Liver (tissue), 3 donors: ENCODE data around the gene PCNX3.

Experiments used
- GABPA ChIP-seq, 2 donors: IDR thresholded peaks in 1 of 2; conservative IDR thresholded peaks in 1 of 2; 2 replicates each; pipeline ENCODE4 v1.6.1; 2016; ENCODE audit warnings: antibody characterized with exemption in 2 of 2, mild to moderate bottlenecking in 1 of 2, moderate library complexity in 1 of 2
- HNF4G ChIP-seq: IDR thresholded peaks from 2 replicates; pipeline ENCODE4 v1.6.1; 2016; ENCODE audit warnings: antibody characterized with exemption
- RAD21 ChIP-seq, 2 donors: IDR thresholded peaks; 2 replicates each; pipeline ENCODE4 v1.6.1; 2016; ENCODE audit warnings: antibody characterized with exemption in 2 of 2, mild to moderate bottlenecking in 2 of 2
- REST ChIP-seq: IDR thresholded peaks from 2 replicates; pipeline ENCODE4 v1.6.1; 2016; ENCODE audit warnings: antibody characterized with exemption, mild to moderate bottlenecking
- TAF1 ChIP-seq: conservative IDR thresholded peaks from 2 replicates; pipeline ENCODE4 v1.6.1; 2016; ENCODE audit warnings: antibody characterized with exemption, mild to moderate bottlenecking
- YY1 ChIP-seq: IDR thresholded peaks from 2 replicates; pipeline ENCODE4 v1.6.1; 2016; ENCODE audit warnings: antibody characterized with exemption, mild to moderate bottlenecking
- TF ChIP-seq, protein P1 (sequence below): fragments of 150-350 bp; IDR thresholded peaks from 2 replicates; pipeline ENCODE4 v1.5.1; 2017; ENCODE audit warnings: improper control_type of control experiment, low read depth, low read length; ENCODE audit not compliant: missing input control
- TF ChIP-seq, protein P2 (sequence below): IDR thresholded peaks from 2 replicates; pipeline ENCODE4 v1.6.1; 2016; ENCODE audit warnings: antibody characterized with exemption
- donor health status: healthy.
- donor health status: healthy.

- TF ChIP-seq, protein P1, sequence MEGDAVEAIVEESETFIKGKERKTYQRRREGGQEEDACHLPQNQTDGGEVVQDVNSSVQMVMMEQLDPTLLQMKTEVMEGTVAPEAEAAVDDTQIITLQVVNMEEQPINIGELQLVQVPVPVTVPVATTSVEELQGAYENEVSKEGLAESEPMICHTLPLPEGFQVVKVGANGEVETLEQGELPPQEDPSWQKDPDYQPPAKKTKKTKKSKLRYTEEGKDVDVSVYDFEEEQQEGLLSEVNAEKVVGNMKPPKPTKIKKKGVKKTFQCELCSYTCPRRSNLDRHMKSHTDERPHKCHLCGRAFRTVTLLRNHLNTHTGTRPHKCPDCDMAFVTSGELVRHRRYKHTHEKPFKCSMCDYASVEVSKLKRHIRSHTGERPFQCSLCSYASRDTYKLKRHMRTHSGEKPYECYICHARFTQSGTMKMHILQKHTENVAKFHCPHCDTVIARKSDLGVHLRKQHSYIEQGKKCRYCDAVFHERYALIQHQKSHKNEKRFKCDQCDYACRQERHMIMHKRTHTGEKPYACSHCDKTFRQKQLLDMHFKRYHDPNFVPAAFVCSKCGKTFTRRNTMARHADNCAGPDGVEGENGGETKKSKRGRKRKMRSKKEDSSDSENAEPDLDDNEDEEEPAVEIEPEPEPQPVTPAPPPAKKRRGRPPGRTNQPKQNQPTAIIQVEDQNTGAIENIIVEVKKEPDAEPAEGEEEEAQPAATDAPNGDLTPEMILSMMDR, result no peak
- TF ChIP-seq RAD21 (IDR thresholded peaks at IDR 0.05), result no peak
- TF ChIP-seq, protein P2, sequence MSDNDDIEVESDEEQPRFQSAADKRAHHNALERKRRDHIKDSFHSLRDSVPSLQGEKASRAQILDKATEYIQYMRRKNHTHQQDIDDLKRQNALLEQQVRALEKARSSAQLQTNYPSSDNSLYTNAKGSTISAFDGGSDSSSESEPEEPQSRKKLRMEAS, result no peak
- no peak for TF ChIP-seq GABPA (IDR thresholded peaks at IDR 0.05 in 1 of 2, conservative IDR thresholded peaks at IDR 0.05 in 1 of 2)
- no peak for TF ChIP-seq REST
- TF ChIP-seq TAF1, result no peak
- TF ChIP-seq HNF4G, result no peak
- no peak for TF ChIP-seq YY1
Observed at GRCh38 chr11:65655570-65656332, 40.2 kb downstream of the PCNX3 start.
